Effector memory CD4-positive, alpha-beta T cell (primary cell): Measurements from ENCODE around the gene AGR3.
"Not testable (repeated sequence)": the region's sequence is repeated elsewhere in the genome, so short reads cannot be mapped to it uniquely, and the experiment has no call there.

ENCODE experiments used
- DNase-seq, 3 donors: peaks; one replicate each; pipeline ENCODE4 v3.0.0-alpha.2; 2020
- H3K27ac ChIP-seq: 2 replicates; pipeline ENCODE4 v1.7.0; 2013; ENCODE audit warnings: mild to moderate bottlenecking, low read length, moderate library complexity; ENCODE audit not compliant: insufficient read depth, poor library complexity, severe bottlenecking
- H3K27me3 ChIP-seq: replicated peaks from 2 replicates; pipeline ENCODE4 v1.7.0; 2013; ENCODE audit warnings: mild to moderate bottlenecking, low read length; ENCODE audit not compliant: insufficient read depth, control insufficient read depth, poor library complexity, severe bottlenecking
- H3K36me3 ChIP-seq: 2 replicates; pipeline ENCODE4 v1.7.0; 2013; ENCODE audit warnings: mild to moderate bottlenecking, low read length, moderate library complexity; ENCODE audit not compliant: control insufficient read depth, insufficient read depth
- H3K4me1 ChIP-seq: 2 replicates; pipeline ENCODE4 v1.7.0; 2013; ENCODE audit warnings: low read length, mild to moderate bottlenecking; ENCODE audit not compliant: control insufficient read depth, insufficient read depth, poor library complexity, severe bottlenecking
- H3K4me3 ChIP-seq: 2 replicates; pipeline ENCODE4 v1.7.0; 2013; ENCODE audit warnings: low read length, low read depth, mild to moderate bottlenecking; ENCODE audit not compliant: insufficient read depth, poor library complexity, severe bottlenecking
- H3K9me3 ChIP-seq: 2 replicates; pipeline ENCODE4 v1.7.0; 2013; ENCODE audit warnings: mild to moderate bottlenecking, low read length, moderate library complexity; ENCODE audit not compliant: control insufficient read depth

The AGR3 gene

GRCh38 chr7:16867328-16867727 is 14.5 kb downstream of the AGR3 start:
- Histone ChIP-seq H3K9me3 (no peaks in the 10 kb centered on the region), H3K4me3 (no peak overlapping the region), H3K27ac (no peak overlapping the region), H3K27me3 (no peaks in the 10 kb centered on the region), H3K4me1 (no peaks in the 10 kb centered on the region), H3K36me3 (no peaks in the 10 kb centered on the region)
- no peak for DNase-seq

GRCh38 chr7:16853189-16853588 is 28.6 kb downstream of the AGR3 start:
- not testable (repeated sequence) for H3K4me3 ChIP-seq, DNase-seq

DNA sequence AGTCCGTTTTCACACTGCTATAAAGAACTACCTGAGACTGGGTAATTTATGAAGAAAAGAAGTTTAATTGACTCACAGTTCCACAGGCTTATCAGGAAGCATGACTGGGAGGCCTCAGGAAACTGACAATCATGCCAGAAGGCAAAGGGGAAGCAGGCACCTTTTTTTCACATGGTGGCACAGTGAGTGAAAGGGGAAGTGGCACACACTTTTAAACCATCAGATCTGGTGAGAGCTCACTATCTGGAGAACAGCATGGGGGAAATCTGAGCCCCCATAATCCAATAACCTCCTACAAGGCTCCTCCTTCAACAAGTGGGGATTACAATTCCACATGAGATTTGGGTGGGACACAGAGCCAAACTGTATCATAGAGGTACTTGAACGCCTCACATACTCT is 30.0 kb downstream of the AGR3 start:
- Histone ChIP-seq H3K9me3 (no peaks in the 10 kb centered on the region), H3K4me1 (no peaks in the 10 kb centered on the region), H3K36me3 (no peaks in the 10 kb centered on the region), H3K27ac (no peak overlapping the region), H3K27me3 (no peaks in the 10 kb centered on the region), H3K4me3 (no peak overlapping the region)
- DNase-seq = no peak

More at GRCh38 chr7:16853189-16853588, 28.6 kb downstream of the AGR3 start:
- H3K9me3 ChIP-seq, H3K27me3 ChIP-seq, H3K27ac ChIP-seq, H3K36me3 ChIP-seq, H3K4me1 ChIP-seq: not testable (repeated sequence)

DNA sequence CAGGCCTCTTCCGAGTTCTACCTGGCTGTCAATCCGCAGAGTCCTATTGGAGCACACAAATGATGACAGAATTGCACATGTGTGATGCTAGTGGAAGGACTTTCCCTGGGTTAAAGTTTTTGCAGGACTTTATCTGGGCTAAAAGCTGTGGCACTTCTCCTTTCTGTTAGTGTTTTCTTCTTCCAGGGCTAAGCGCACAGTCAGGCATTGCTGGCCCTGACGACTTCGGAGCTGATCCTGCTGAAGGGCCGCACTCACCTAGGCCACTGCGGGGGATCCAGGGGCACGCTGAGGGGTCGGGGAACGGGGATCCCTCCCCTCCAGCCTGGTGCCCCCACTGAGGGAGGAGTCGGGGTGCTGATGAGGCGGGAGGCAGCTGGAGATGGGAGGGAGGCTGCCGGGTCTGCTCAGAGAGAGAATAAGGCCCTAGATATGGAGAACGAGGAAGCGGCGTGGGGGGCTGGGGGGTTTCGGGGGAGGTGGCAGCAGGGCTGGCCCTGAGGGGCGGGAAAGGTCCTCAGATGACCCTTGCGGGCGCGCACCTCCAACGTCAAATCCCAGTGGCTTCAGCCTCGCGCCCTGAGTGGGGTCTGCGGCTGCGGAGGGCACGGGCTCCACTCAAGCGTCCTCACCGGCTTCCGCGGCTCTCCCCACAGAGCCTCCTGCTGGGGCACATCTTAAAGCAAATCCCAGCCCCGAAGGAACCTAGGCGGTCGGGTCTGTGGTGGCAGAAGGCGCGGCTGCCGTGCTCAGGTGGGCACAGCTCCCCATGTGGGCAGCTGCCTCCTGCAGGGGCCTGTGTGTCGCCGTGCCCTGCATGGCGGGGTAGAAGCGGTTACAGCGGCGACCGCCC is 30.9 kb downstream of the AGR3 start:
- Histone ChIP-seq H3K4me3 (no peak overlapping the region), H3K27me3 (no peaks in the 10 kb centered on the region), H3K36me3 (no peaks in the 10 kb centered on the region), H3K9me3 (no peaks in the 10 kb centered on the region), H3K27ac (no peak overlapping the region), H3K4me1 (no peaks in the 10 kb centered on the region)
- no peak for DNase-seq

GRCh38 chr7:16849296-16850148 is 32.3 kb downstream of the AGR3 start:
- H3K9me3 ChIP-seq = no peaks in the 10 kb centered on the region
- no peak for DNase-seq
- no peaks in the 10 kb centered on the region for H3K27me3 ChIP-seq
- H3K27ac ChIP-seq = no peak overlapping the region
- no peak overlapping the region for H3K4me3 ChIP-seq
- H3K36me3 ChIP-seq = no peaks in the 10 kb centered on the region
- H3K4me1 ChIP-seq = no peaks in the 10 kb centered on the region

GRCh38 chr7:16847381-16847860 is 34.4 kb downstream of the AGR3 start:
- Histone ChIP-seq H3K9me3 (no peaks in the 10 kb centered on the region), H3K4me3 (no peak overlapping the region), H3K4me1 (no peaks in the 10 kb centered on the region), H3K36me3 (no peaks in the 10 kb centered on the region), H3K27me3 (no peaks in the 10 kb centered on the region), H3K27ac (no peak overlapping the region)
- no peak for DNase-seq

GRCh38 chr7:16846601-16847165 is 35.1 kb downstream of the AGR3 start:
- Histone ChIP-seq H3K36me3 (no peaks in the 10 kb centered on the region), H3K9me3 (no peaks in the 10 kb centered on the region), H3K27ac (no peak overlapping the region), H3K27me3 (no peaks in the 10 kb centered on the region), H3K4me1 (no peaks in the 10 kb centered on the region), H3K4me3 (no peak overlapping the region)
- no peak for DNase-seq

DNA sequence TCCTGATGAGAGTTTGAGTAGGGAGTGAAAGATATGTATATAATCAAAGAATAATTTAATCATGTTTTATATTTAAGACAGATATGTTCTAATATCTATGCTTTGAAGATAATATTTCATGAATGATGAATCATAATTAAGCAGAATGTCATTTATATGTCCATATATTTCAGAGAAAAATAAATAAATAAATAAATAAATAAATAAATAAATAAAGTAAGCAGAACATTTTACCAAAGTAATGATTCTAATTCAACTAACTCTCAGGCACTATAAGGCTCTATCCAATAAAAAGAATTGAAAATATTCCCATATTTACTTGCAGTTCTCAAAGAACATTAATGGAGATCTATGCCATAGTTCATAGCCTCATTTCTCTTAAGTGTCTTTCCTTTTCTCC is 36.0 kb downstream of the AGR3 start:
- Histone ChIP-seq H3K4me3 (no peak overlapping the region), H3K27me3 (no peaks in the 10 kb centered on the region), H3K9me3 (no peaks in the 10 kb centered on the region), H3K4me1 (no peaks in the 10 kb centered on the region), H3K27ac (no peak overlapping the region), H3K36me3 (no peaks in the 10 kb centered on the region)
- no peak for DNase-seq

- no peaks in the 10 kb centered on the region for H3K9me3 ChIP-seq
- no peak overlapping the region for H3K4me3 ChIP-seq
- no peaks in the 10 kb centered on the region for H3K4me1 ChIP-seq
- no peaks in the 10 kb centered on the region for H3K27me3 ChIP-seq
- H3K27ac ChIP-seq = no peak overlapping the region
- H3K36me3 ChIP-seq = no peaks in the 10 kb centered on the region
- no peak for DNase-seq
Measured at GRCh38 chr7:16841681-16842080, 40.1 kb downstream of the AGR3 start.

GRCh38 chr7:16840094-16840493 is 41.7 kb downstream of the AGR3 start:
- Histone ChIP-seq H3K9me3 (no peaks in the 10 kb centered on the region), H3K4me1 (no peaks in the 10 kb centered on the region), H3K27ac (no peak overlapping the region), H3K4me3 (no peak overlapping the region), H3K27me3 (no peaks in the 10 kb centered on the region), H3K36me3 (no peaks in the 10 kb centered on the region)
- DNase-seq = no peak
